HG03432 (cell line): ENCODE results near the gene PKP3.
"Not testable (repeated sequence)": the region's sequence is repeated elsewhere in the genome, so short reads cannot be mapped to it uniquely, and the experiment has no call there.

Source experiments
- ATAC-seq: cut with Tn5 transposase; IDR thresholded peaks from one replicate; pipeline ENCODE4 v1.9.1; 2021; ENCODE audit warnings: mild to moderate bottlenecking, moderate library complexity; ENCODE audit not compliant: unreplicated experiment

Gene PKP3

DNA sequence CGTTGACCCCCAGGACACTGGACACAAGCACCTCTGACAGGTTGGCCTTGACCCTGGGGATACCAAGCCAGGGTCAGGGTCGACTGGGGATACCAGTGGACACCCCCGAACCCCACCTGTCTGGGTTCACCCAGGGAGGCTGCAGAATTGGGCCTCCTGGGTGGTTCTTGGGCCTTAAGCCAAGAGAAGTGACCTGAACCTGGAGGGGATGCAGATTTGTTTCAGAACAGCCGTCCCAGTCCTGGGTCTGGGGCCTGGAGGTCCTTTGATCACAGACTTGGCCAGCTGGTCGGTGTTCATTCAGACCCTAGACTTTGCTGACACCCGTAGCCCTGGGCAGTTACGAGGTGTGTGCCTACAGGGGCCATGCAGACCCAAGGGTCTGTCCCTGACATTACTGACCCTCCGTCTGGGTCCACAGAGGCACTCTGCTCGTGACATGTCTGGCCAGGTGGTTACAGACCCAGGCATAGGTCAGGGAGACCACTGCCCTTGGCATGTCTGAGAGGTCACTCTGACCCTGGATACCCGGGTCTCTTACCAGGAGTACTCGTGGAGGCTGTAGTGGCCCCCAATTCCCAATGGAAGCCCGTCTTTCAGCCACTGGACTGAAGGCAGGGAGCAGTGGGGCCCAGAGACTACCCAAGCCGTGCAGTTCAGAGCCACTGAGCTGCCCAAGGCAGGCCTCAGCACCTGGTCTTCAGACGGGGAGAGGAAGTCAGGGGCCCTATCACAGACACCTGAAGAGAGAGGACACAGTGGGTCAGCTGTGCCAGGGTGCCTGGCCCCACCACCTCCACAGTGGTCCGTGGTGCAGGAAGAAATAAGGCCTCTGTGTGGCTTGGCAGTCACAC lies 14.4 kb downstream of the PKP3 start:
- ATAC-seq: no peak

DNA sequence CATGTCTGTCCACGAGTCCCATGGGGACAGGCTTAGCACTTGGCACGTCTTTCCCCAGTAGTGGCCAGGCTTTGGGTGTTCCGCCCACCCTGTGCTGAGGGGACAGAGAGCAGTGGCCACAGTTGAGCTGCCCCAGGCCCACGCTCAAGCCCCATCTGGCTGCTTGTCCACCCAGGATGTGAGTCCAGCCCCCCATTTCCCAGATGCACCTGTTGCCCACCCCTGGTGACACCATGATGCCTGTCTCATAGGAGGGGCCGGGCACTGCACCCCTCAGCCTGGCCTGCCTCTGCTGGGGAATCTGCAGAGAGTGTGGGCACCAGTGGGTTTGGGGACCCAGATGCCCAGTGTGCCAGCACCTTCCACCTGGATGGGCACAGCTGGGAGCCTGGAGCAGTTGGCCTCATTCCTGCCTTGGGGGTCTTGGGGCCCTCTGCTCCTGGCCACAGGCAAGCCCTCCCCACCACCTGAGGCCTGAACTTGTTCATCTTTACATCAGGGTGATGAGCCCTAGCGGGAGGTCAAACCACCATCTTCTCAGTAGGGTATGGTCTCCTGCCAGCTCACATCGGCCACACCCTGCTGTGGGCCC lies 15.1 kb downstream of the PKP3 start:
- ATAC-seq: no peak

DNA sequence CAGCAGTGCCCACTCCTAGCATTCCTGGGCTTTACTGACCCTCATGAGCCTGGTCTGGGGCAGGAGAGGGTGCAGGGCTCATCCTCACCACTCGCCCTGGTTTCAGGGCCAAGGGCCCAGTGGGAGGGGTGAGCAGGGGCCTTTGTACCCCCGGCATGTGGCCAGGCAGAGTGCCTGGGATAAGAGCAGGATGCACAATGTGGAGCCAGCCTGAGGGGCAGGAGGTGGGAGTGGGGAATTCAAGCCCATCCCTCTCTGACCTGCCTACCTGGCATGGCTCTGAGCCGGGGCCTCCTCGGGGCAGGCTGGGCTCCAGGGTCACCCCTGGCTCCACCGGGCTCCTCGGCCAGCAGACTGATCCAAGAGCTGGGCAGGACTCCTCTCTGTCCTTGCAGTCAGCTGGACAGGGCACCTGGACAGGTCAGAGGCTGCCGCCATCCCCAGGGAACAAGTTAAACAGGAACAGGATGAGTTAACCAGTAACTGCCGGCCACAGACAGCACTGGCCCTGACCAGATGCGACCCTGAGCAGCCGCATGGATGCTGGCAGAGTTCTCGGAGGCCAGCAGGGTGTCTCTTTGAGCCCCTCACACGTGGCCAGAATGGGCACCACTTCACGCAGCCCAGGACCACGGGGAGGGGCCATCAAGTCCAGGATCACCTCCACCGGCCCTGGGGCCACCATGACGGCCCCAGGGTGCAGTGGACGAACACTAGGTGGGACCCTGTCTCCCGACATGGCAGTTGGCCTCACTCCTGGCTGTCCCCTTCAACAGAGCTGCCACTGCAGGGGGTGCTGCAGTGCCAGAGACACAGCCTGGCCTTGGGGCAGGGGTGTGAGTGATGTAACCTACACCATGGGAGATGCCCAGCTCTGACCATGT lies 15.8 kb downstream of the PKP3 start:
- no peak for ATAC-seq

DNA sequence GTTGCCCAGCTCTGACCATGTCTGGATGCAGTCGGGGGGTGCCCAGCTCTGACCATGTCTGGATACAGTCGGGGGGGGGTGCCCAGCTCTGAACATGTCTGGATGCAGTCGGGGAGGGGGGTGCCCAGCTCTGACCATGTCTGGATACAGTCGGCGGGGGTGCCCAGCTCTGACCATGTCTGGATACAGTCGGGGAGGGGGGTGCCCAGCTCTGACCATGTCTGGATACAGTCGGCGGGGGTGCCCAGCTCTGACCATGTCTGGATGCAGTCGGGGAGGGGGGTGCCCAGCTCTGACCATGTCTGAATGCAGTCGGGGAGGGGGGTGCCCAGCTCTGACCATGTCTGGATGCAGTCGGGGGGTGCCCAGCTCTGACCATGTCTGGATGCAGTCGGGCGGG lies 16.7 kb downstream of the PKP3 start:
- not testable (repeated sequence) for ATAC-seq

DNA sequence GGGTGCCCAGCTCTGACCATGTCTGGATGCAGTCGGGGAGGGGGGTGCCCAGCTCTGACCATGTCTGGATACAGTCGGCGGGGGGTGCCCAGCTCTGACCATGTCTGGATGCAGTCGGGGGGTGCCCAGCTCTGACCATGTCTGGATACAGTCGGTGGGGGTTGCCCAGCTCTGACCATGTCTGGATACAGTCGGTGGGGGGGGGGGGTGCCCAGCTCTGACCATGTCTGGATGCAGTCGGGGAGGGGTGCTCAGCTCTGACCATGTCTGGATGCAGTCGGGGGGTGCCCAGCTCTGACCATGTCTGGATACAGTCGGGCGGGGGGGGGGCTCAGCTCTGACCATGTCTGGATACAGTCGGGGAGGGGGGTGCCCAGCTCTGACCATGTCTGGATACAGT lies 17.5 kb downstream of the PKP3 start:
- not testable (repeated sequence) for ATAC-seq

DNA sequence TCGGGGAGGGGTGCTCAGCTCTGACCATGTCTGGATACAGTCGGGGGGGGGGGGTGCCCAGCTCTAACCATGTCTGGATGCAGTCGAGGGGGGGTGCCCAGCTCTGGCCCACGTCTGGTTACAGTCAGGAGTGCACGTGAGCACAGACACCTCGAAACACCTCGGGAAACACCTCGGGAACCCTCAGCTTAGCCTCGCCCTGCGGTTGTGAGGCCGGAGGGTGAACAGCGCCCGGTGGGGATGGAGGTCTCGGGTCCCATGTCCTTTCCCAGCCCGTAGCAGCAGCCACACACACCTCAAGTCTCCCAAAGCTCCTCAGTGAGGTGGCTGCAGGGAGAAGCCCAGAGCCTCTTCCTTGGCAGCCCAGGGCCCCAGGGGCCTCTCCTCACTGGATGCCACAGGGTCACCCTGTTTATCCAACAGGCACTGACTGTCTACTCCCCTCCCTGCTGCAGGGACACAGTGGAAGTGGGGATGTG lies 18.7 kb downstream of the PKP3 start:
- ATAC-seq: no peak

DNA sequence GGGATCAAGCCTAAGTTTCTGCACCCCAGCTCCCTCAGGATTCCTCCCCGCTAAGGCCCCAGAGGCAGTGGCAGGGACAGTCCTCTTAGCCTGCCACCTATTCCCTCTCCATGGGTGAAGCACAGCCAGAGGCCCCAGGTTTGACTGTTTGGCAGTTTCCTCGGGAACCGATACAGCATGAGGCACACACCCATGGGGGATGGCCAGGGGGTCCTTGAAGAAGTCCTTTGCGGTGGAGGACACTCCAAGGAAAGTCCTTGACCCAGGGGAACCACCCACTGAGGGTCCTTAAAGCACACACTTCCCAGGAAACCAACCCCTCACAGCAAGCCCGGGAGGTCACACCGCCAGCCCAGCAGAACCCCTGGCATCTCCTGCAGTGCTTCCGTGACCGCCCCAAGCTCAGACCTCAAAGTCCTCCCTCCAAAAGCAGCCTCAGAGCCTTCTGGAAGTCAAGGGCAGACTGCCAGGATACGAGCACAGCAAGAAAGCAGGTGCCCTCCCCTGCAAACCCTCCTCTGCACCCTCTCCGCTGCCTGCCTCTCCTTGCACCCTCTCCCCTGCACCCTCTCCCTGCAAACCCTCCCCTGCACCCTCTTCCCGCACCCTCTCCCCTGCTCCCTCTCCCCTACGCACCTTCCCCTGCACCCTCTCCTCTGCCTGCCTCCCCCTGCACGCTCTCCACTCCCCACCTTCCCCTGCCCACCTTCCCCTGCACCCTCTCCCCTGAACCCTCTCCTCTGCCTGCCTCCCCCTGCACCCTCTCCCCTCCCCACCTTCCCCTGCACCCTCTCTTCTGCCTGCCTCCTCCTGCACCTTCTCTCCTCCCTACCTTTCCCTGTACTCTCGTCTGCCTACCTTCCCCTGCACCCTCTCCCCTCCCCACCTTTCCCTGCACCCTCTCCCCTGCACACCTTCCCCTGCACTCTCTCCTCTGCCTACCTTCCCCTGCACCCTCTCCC lies 19.4 kb downstream of the PKP3 start:
- ATAC-seq: no peak

DNA sequence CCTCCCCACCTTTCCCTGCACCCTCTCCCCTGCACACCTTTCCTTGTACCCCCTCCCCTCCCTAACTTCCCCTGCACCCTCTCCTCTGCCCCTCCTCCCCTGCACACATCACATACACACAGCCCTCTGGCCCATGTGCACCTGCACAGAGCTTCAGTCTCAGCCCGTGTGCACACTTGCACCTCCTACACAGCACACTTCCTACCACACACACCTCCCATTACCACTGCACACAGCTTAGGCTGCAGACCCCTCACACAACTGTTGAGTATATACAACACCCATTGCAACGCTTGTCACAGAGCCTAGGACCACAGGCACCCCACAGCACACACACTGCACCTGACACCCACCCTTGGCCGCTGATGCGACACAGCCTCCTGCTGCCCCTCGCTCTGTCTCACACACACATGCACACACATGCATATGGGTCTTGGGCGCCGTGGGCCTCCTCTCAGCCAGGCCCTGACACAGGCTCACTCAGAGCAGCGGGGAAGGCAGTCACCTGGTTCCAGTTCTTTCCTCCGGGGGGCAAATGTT lies 20.4 kb downstream of the PKP3 start:
- ATAC-seq: no peak

DNA sequence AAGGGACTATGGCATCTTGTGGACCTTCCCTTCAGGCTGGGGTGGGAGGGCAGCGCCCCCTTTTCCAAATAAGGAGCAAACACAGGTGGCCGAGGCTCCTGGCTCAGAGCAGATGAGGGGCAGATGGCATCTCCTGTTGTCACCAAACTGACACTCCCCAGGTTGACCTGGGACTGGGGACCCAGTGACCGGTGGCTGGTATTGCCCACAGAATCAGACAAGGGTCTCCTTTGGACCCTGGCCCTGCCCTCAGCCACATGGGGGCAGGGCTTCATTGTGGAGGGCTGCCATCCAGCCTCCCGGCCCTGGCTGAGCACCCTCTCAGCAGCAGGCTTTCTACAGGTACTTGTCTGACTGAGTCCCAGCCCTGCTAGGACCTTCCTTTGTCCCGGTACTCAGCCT lies 21.6 kb downstream of the PKP3 start:
- no peak for ATAC-seq

DNA sequence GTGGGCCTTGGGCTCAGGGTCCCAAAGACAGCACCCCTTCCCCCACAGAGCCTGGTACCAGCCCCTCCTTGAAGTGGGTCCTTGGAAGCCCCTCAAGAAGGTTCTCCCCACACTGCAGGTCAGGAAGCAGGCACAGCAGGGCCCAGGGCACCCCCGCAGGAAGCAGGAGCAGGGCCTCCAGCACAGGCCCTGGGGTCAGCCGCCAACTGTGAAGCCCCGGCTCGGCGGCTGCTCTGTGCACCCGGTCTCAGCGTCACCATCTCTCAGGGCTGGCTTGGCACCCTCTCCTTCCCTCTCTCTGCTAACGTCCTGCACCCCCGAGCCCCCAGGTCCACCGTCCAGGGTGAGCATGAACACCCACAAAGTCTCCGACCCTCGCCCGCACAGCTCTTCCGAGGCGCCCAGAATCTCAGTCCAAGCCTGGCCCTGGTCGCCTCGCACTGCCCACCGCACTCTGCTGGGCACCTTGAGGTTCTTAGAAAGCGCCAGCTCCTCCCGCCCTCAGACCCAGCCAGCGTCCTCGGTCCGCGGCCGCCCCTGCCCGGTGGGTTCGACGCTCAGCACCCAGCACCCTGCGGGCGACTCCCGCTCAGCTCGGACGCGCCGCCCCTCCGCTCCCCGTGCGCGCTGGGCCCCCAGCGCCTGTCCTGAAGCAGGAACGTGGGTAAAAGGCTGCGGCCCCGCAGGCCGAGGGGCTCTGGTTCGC lies 22.2 kb downstream of the PKP3 start:
- ATAC-seq: no peak

DNA sequence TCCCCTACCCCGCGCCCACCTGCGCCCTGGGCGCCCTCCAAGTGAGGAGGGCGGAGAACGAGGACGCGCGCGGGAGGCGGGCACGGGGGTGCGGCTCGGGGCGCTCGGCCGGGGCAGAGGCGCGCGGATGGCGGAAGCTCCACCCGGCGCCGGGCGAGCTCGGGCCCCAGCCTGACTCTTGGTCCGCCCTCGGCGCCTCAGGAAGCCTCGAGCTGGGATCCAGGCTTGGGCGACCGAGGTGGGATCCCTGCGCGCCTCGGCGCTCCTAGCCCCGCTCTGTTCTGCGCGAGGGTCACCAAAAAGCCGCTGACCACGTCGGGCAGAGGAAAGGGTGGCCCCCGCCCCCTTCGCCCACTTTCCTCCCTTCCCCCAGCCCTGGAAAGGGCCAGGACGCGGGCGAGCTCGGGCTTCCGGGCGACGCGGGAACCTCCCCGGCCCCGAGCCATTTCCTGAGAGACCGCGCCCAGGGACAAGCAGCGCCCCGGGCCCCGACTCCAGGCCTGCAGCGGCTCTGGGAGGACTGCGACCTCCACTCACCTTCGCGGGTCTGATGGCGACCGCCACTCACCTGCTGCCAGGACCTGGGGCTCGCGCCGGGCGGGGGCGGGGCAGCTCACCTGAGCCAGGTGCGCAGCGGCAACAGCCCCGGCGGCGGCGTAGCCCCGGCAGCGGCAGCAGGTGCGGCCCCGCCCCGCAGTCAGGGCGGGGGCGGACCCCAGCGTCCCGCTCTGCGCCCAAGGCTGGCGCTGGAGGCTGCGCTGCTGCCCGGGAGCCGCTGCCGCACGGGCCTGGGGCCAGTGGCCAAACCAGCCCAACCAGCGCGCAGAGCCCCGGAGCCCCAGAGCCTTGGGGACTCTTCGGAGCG lies 23.0 kb downstream of the PKP3 start:
- no peak for ATAC-seq

DNA sequence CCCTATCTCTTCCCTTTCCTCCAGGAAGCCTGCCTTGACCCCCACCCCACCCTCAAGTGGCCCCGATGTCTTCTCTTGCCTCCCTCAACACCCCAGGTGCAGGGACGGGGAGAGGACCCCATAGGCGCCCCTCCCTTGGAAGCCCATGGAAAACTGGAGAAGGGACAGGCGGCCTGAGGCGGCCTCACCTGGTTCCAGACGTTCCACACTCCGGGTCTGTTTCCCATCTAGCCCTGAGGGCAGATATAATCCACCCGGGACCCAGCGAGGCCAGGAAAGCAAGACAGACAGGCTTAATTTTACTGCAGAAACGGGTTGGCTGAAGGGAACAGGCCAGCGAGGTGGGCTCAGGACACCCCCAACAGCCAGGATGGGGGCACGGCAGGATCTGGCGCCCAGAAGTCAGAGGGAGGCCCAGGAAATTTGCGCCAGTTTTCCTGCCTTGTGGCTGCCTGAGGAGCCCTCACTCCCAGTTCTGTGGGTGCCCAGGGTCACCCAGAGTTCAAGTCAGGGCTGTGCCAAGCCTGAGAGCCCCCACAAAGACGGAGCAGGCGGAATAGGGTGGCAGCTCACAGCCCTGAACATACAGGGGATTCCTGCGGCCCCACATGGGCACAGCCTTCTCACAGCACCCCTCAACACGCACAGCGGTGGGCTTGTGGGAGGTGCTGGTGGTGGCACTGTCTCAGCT lies 23.8 kb downstream of the PKP3 start:
- no peak for ATAC-seq

DNA sequence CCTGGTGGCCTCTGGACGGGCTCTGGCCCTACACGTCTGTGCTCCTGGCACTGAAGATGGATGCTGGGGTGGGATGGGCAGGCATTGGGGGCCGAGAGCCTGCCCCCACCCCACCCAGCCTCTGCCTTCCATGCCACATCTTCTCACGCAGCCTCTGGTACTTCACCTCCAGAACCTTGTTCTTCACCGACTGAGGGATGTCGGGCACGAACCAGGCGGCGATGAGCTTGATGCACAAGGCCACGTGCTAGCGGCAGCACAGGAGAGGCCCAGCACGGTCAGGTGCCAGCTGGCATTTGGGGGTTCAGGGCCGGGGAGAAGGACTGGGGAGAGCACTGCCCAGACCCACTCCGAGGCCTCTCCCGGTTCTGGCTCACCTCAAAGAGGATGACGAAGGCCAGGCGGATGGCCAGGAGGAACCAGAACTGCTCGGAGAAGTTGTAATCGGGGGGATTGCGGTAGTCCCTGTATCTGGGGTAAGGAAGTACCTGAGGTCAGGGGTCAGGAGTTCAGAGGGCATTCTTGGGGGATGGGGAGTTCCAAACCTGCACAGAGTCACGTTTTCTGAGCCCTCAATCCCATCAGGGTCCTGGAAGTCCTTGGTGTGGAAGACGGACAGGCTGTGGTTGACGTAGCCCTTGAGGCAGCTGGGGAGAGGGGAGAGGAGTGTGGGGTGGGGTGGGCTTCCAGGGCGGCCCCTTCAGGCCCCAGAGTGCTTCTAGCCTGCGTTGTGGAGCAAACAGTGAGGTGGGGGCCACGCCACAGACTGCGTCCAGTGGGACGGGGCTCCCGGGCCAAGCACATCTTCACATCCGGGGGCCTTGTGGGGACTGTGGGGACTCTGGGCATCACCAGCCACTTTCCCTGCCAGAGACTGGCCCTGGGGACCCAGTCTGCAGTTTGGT lies 24.6 kb downstream of the PKP3 start:
- ATAC-seq: no peak

DNA sequence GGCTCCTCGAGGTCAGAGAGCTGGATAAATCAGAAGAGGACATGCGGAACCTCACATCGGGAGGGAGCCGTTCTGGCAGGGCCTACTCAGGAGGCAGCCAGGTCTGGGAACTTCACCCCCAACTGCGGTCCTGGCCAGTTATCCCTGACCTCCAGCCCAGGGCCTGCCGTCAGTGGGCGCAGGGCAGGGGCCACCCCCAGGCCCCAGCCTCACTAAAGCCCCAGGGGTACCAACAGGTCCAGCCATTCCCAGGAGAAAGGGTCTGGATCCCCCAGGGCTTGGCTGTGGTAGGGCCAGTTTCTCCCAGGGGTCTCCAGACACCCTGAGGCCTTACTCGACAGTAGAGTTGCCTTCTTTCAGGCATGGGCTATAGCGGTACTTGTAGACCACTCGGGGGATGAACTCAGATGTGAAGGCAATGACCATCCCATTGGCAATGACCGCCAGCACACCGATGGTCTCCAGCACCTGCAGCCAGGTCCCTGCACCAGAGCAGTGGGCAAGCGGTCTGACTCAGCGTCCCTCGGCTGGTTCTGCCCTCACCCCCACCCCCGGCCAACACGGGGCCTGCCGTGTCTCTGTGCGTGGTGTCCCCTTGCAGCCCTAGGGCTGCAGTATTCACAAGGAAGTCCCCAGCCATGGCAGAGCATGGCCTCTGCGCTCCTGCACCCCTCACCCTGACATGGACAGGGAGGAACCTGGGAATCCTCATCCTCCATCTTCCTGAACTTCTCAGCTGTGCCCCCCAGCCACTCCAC lies 25.4 kb downstream of the PKP3 start:
- ATAC-seq: no peak

DNA sequence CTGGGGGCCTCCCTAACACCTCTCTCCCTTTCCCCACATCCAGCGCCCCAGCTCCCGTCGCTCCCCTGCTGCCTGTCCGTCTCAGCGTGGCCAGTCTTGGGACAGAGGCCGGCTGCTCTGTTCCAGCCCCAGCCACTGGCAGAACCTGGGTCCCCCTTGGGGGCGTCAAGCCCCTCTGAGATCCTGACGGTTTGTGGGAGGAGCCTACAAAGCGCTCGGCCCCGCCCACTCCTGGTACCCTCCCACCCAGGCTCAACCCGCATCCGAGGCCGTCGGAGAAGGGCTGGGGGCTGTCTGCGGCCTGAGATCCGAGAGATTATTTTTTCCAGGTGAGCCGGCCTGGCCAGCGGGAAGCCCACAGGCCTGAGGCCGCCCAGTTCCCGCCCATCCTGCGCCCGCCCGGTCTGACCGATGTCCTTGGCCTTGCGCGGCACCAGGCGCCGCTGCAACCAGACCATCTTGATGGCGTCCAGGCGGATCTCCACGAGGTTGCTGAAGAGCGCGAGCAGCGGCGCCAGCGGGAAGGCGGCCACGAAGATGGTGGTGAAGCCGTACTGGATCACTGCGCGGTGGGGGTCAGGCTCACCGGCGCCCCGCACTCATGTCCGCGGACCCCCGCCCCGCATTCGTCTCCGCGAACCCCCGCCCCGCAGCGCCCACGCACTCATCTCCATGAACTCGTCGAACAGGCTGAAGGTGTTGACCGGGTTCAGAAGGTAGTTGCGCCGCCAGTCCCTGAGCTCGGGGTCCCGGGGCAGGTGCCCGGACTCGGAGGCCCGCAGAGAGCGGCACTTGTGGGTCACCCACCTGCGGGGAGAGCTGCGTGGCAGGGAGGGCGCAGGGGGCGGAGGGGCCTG lies 26.3 kb downstream of the PKP3 start:
- ATAC-seq: no peak
